Suppressor macrophage treated with lipopolysaccharide for 4 hours (primary cell): Measurements from ENCODE around the gene SSTR1.

Experiments
- DNase-seq: peaks from one replicate; pipeline ENCODE4 v3.0.0-alpha.2; 2020

Gene SSTR1

GRCh38 chr14:38203929-38204718 lies 3.6 kb upstream of the SSTR1 start:
- no peak for DNase-seq

GRCh38 chr14:38204719-38205115 lies 3.0 kb upstream of the SSTR1 start:
- no peak for DNase-seq

- no peak for DNase-seq
Observed at GRCh38 chr14:38205119-38205813, 2.4 kb upstream of the SSTR1 start.

GRCh38 chr14:38205949-38206665 lies 1.6 kb upstream of the SSTR1 start:
- DNase-seq, result no peak

- DNase-seq, result no peak
Observed at GRCh38 chr14:38206689-38207376, 871 bp upstream of the SSTR1 start.

DNA sequence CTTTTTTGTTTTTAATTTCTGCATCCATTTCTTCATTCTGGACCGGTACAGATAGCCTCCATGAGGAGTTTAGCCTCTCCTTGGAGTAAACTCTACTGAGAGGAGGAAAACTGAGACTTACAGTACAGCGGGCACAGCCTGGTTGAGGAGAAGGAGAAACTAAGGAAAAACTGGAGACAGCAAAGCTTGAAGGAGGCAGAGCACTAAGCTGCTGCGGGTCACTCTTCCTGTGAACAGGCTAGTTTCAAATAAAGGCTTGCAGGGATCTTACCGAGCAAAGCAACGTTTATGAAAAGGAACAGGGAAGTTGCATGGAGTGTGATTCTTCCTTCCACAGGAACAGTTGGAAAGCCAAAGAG lies 348 bp upstream of the SSTR1 start:
- DNase-seq, result no peak

- DNase-seq, result no peak
Observed at GRCh38 chr14:38208618-38209562, 1.2 kb downstream of the SSTR1 start.

DNA sequence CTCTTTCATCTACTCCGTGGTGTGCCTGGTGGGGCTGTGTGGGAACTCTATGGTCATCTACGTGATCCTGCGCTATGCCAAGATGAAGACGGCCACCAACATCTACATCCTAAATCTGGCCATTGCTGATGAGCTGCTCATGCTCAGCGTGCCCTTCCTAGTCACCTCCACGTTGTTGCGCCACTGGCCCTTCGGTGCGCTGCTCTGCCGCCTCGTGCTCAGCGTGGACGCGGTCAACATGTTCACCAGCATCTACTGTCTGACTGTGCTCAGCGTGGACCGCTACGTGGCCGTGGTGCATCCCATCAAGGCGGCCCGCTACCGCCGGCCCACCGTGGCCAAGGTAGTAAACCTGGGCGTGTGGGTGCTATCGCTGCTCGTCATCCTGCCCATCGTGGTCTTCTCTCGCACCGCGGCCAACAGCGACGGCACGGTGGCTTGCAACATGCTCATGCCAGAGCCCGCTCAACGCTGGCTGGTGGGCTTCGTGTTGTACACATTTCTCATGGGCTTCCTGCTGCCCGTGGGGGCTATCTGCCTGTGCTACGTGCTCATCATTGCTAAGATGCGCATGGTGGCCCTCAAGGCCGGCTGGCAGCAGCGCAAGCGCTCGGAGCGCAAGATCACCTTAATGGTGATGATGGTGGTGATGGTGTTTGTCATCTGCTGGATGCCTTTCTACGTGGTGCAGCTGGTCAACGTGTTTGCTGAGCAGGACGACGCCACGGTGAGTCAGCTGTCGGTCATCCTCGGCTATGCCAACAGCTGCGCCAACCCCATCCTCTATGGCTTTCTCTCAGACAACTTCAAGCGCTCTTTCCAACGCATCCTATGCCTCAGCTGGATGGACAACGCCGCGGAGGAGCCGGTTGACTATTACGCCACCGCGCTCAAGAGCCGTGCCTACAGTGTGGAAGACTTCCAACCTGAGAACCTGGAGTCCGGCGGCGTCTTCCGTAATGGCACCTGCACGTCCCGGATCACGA lies 2.2 kb downstream of the SSTR1 start:
- no peak for DNase-seq

- no peak for DNase-seq
Observed at GRCh38 chr14:38210587-38211216, 3.0 kb downstream of the SSTR1 start.

DNA sequence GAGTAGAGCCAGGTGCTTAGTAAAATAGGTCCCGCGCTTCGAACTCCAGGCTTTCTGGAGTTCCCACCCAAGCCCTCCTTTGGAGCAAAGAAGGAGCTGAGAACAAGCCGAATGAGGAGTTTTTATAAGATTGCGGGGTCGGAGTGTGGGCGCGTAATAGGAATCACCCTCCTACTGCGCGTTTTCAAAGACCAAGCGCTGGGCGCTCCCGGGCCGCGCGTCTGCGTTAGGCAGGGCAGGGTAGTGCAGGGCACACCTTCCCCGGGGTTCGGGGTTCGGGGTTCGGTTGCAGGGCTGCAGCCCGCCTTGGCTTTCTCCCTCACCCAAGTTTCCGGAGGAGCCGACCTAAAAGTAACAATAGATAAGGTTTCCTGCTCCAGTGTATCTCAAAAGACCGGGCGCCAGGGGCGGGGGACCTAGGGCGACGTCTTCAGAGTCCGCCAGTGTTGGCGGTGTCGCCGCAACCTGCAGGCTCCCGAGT lies 3.6 kb downstream of the SSTR1 start:
- no peak for DNase-seq

GRCh38 chr14:38212111-38212510 lies 4.4 kb downstream of the SSTR1 start:
- DNase-seq, result no peak

GRCh38 chr14:38213001-38213400 lies 5.3 kb downstream of the SSTR1 start:
- DNase-seq, result no peak

GRCh38 chr14:38217553-38217952 lies 9.8 kb downstream of the SSTR1 start:
- DNase-seq, result no peak

DNA sequence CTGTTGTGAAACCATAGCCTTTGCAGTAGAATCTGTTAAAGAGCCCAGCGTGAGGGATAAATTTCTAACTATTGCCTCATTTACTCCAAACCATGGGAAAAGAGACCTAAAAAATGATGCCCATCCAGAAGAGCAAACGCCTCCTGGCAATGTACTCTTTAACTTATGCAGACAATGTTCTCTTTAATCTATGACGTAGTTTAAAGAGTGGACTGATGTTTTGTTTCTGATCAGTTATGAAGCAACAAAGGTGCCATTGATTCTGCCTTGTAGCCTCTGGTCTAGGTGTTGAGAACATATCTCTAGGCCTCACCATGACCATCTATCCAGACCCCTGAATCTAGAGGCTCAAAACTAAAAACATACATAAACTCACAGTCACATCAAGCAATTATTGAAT lies 13.4 kb downstream of the SSTR1 start:
- DNase-seq, result no peak

- DNase-seq, result no peak
Observed at GRCh38 chr14:38224338-38224737, 16.6 kb downstream of the SSTR1 start.

- no peak for DNase-seq
Observed at GRCh38 chr14:38225946-38226345, 18.2 kb downstream of the SSTR1 start.

DNA sequence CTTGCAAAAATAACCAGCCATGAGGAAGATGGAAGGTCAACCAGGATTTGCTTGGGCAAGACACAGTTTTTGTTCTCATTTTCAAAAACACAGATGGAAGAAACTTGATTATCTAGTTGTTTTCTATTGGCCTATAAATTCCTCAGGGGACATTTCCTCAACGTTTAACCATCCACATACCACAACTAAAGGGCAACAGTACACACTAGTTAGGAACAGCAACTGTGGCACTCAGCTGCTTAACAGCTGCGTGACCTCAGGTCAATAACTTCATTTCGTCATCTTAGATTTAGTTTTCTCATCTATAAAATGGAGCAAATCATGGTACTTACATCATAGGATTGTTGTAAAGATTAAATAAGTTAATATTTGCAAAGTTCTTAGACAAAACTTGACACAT lies 18.7 kb downstream of the SSTR1 start:
- no peak for DNase-seq

DNA sequence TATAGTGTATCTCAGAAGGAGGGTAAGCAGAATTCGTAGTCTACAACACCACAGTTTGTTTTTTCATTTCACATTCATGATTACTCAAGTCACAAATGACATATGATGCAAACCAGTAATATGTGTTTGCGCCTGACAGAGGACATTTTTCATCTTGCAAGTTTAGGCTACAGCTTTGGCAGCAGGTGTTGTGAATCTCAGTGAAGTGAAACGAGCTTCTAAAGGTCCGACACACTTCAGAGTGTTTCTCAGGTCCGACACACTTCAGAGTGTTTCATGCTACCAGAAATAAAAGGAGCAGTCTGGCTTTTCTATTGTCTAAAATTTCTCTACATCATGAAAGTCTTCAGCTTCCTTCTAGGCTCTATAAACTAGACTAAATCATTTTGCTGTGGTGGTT lies 25.5 kb downstream of the SSTR1 start:
- no peak for DNase-seq

- DNase-seq, result no peak
Observed at GRCh38 chr14:38238332-38238731, 30.6 kb downstream of the SSTR1 start.

- DNase-seq, result no peak
Observed at GRCh38 chr14:38238878-38239277, 31.2 kb downstream of the SSTR1 start.
